Measurements from ENCODE around the gene ASH1L. TPM values are rescaled to one million over a fixed set of nuclear protein-coding genes. Genes with fewer than 3 reads are reported as not detected.
"Not testable (repeated sequence)": the region's sequence is repeated elsewhere in the genome, so short reads cannot be mapped to it uniquely, and the experiment has no call there.

The ASH1L gene, protein sequence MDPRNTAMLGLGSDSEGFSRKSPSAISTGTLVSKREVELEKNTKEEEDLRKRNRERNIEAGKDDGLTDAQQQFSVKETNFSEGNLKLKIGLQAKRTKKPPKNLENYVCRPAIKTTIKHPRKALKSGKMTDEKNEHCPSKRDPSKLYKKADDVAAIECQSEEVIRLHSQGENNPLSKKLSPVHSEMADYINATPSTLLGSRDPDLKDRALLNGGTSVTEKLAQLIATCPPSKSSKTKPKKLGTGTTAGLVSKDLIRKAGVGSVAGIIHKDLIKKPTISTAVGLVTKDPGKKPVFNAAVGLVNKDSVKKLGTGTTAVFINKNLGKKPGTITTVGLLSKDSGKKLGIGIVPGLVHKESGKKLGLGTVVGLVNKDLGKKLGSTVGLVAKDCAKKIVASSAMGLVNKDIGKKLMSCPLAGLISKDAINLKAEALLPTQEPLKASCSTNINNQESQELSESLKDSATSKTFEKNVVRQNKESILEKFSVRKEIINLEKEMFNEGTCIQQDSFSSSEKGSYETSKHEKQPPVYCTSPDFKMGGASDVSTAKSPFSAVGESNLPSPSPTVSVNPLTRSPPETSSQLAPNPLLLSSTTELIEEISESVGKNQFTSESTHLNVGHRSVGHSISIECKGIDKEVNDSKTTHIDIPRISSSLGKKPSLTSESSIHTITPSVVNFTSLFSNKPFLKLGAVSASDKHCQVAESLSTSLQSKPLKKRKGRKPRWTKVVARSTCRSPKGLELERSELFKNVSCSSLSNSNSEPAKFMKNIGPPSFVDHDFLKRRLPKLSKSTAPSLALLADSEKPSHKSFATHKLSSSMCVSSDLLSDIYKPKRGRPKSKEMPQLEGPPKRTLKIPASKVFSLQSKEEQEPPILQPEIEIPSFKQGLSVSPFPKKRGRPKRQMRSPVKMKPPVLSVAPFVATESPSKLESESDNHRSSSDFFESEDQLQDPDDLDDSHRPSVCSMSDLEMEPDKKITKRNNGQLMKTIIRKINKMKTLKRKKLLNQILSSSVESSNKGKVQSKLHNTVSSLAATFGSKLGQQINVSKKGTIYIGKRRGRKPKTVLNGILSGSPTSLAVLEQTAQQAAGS (N-terminal part only)
- polyA plus RNA-seq (2013, experiment 1 of 2; ENCODE audit: insufficient read length), result 15.2 TPM
- polyA plus RNA-seq (2013, experiment 2 of 2; ENCODE audit: insufficient read length), result 14.1 TPM

DNA sequence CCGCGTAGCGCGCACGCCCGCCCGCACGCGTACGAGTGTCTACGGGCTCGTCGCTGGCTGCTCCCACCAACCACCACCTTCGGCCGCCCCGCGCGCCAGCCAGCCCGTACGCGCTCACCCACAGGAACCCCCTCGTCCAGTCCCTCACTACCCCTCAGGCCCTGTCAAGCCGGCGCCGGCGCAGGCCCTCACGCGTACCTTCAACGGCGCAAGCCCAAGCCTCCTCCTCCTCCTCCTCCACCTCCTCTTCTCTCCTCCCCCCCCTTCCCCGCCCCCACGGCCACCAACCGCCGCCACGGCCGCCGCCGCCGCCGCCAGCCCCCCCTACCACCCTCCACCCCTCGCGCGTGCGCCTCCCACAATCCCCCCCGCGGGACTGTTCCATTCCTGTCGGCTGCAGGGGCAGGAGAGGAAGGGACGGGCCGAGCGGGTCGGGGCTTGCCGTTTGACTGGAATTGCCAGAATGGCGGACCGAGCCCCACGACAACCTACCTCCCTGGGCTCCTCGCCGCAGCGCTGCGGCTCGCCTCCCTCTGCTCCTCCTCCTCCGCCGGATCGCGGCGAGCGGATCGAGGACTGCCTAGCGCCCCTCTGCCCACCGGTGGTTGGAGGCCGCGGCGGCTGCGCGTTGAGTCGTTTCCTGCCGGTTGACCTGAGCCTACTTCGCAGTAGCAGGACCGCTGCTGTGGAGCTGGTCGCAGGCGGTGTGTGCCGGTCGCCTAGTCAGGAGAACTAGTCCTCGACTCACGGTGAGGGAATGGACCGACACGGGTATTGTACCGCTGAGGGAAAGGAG lies at the start of gene ASH1L:
TSS of gene ASH1L (minus strand) at position 223 of the 796 bp plus-strand sequence. CDS start 41,284 bp downstream, outside the sequence.
- peak; percentile 95 for DNase-seq

DNA sequence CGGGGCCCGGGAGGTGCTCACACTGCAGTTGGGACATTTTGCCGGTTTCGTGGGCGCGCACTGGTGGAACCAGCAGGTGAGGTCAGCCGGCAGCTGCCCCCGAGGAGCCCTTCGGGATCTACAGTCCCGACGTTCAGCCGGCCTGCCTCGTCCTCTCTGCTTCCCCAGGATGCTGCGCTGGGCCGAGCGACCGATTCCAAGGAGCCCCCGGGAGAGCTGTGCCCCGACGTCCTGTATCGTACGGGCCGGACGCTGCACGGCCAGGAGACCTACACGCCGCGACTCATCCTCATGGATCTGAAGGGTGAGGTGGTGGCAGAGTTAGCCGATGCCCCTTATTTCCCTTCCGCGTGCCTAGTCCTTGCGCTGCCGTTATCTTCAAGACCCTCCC lies 47.6 kb upstream of the ASH1L start:
- not testable (repeated sequence) for DNase-seq

DNA sequence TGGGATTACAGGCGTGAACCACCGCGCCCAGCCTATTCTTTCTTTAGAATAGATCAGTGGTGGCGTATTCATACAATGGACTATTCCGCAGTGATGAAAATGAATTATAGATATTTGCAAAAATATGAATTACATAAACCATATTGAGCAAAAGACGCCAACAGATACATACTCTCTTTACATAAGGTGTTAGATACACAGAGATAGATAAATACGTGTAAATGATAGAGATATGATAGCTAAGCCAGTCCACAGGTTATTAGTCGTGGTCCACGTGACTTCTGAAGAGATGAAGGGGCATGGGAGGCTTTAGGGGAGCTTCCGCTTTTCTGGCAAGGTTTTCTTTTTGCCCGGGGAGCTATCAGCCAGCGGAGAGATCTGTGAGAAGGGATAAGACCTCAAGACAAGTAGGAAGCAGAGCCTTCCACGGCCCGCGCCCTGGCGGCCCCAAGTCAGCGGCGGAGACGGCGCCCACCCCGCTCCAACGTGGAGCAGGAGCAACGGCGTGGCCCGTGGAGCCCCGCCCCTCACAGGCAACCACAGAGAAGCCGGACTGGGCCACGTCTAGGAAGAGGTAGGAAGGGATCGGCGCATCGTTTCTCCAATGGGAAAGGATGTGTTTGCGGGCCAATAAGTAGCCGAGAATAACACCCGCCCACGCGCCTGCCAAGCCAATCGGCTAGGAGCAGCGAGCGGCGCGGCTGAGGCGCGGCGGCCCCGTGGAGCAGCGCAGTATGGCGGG lies 47.1 kb upstream of the ASH1L start, which contains the start of gene MSTO1:
TSS of gene MSTO1 (plus strand) at position 704 of the 742 bp plus-strand sequence. CDS start at position 735, 31 bp downstream.
- peak; percentile 98 for DNase-seq

DNA sequence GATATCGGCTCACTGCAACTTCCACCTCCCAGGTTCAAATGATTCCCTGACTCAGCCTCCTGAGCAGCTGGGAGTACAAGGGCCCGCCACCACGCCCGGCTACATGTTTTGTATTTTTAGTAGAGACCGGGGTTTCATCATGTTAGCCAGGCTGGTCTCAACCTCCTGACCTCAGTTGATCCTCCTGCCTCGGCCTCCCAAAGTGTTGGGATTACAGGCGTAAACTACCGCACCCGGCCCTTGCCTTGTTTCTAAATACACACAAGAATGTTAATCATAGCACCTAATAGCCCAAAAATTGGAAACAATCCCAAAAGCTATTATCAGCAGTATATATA lies 46.3 kb upstream of the ASH1L start:
- no peak for DNase-seq

DNA sequence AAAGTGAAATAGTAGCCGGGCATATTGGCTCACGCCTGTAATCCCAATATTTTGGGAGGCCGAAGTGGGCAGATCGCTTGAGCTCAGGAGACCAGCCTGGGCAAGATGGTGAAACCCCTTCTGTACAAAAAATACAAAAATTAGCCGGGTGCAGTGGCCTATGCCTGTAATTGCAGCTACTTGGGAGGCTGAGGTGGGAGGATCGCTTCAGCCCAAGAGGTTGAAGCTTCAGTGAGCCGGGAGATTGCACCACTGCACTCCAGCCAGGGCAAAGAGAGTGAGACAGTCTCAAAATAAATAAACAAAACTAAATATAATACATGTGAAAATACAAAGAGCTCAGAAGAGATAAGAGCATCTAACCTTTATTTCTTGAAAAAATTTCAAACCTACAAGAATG lies 45.1 kb upstream of the ASH1L start:
- DNase-seq, result no peak

DNA sequence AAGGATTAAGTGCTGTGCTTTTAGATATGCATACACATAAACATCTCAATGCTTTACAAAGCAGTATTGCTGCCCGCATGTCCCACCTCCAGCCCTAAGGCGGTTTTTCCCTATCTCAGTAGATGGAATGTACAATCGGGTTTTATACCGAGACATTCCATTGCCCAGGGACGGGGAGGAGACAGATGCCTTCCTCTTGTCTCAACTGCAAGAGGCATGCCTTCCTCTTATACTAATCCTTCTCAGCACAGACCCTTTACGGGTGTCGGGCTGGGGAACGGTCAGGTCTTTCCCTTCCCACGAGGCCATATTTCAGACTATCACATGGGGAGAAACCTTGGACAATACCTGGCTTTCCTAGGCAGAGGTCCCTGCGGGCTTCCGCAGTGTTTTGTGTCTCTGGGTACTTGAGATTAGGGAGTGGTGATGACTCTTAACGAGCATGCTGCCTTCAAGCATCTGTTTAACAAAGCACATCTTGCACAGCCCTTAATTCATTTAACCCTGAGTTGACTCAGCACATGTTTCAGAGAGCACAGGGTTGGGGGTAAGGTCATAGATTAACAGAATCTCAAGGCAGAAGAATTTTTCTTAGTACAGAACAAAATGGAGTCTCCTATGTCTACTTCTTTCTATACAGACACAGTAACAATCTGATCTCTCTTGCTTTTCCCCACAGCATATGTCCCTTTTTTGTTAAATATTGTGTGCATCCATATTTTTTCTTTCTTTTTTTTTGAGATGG lies 37.4 kb upstream of the ASH1L start:
- not testable (repeated sequence) for DNase-seq

DNA sequence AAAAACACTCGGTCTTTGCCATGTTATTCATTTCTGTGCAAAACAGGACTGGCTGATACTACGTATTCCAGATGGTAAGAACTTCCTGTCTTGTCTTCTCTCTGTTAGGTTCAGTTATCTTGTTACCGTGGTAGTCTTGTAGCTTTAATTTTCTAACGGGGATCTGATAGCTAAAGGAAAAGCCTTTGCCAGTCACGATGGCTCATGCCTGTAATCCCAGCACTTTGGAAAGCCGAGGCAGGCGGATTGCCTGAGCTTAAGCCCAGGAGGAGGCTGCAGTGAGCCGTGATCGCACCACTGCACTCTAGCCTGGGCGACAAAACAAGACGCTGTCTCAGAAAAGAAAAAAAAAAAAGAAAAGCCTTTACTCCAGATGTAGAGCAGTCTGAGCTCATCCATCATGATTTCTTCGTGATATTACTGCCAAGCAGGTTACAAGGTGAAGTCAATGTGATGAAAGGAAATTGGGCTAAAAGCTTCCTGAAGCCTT lies 36.3 kb upstream of the ASH1L start:
- peak; percentile 42 for DNase-seq

DNA sequence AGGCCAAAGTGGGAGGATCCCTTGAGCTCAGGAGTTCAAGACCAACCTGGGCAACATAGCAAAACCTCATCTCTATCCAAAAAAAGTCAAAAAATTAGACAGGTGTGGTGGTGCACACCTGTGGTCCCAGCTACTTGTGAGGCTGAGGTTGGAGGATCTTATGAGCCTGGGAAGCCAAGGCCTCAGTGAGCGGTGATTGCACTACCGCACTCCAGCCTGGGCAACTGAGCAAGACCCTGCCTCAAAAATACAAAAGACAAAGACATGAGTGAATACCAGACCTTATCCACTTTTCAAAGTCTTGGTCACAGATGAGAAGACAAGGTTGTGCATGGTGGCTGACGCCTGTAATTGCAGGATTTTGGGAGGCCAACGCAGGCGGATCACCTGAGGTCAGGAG lies 34.3 kb upstream of the ASH1L start:
- no peak for DNase-seq

DNA sequence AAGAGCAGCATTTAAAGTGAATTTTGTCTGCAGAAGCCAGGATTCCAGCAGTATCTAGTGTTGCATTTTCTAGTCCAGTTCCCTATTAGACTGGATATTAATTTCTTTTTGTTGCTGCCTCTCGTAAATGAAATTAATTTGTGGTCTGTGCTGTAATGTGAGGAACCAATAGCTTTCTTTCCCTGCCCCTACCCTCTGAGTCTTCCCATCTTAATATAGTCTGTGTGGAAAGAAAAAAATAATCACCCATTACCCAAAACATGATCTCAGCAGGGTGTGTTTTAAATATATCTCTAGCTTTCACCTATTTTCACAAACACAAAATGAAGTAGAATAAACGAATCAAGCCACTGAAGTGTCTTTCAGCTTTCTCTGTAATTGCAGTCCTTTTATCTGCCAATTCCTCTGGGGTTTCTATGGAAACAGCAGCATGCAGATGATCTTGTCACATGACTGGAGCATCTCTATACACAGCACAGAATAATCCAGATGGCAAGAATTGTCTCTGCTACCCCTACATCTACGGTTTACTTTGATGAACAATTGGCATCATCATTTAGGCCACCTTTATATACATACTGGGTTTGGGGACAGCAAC lies 33.4 kb upstream of the ASH1L start:
- not testable (repeated sequence) for DNase-seq

DNA sequence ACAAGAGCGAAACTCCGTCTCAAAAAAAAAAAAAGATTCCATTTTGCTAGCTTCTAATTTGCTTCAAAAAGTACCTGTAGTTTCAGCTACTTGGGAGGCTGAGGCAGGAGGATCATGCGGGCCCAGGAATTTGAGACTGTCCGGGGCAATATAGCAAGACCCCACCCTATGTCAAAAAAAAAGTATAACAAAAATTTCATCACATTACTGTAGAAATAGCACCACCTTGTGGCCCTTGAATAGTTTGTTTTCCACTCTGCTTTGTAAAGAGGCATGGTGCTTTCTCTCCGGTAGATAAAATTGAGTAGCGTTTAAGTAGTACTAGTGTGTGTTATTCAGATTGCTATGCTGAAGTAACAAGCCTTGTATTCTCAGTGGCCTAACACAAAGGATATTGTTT lies 29.2 kb upstream of the ASH1L start:
- peak; percentile 54 for DNase-seq

DNA sequence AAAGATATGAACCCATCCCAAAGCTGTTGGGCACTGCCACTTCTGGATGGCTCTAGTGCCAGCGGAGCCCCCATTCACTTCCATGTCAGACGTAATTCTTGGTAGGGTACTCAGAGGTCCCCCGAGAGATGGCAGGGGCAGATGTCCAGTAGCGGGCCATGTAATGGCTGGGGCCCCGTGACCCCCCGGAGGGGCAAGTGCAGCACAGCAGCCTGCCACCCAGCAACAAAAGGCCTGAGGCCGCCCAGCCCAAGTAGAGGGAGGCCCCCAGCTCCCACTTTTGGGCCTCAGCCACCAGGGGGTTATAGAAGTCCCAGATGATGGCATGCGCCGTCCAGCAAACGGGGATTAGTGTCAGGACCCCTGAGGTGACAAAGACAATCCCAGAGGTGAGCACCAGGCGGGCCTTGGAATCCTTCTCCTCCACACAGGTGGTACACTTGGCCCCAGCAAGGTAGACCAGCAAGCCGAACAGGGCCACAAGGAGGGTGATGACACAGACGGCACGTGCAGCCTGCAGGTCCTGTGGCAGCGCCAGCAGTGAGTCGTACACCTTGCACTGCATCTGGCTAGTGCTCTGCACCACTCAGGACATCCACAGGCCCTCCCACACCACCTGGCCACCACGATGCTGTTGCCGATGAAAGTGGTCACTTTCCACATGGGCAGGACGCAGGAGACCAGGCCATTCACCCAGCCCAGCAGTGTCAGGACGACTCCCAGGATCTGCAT lies 28.1 kb upstream of the ASH1L start:
- DNase-seq, result not testable (repeated sequence)

DNA sequence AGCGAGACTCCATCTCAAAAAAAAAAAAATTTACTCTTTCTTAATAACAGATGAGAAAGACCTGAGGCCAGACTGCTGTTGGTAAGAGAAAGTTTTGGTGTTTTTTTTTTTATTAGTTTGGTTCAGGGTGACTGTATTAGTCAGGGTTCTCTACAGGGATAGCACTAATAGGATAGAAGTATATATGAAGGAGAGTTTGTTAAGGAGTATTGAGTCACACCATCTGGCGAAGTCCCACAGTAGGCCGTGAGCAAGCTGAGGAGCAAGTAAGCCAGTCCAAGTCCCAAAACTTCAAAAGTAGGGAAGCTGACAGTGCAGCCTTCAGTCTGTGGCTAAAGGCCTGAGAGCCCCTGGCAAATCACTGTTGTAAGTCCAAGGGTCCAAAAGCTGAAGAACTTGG lies 26.7 kb upstream of the ASH1L start:
- DNase-seq, result not testable (repeated sequence)

DNA sequence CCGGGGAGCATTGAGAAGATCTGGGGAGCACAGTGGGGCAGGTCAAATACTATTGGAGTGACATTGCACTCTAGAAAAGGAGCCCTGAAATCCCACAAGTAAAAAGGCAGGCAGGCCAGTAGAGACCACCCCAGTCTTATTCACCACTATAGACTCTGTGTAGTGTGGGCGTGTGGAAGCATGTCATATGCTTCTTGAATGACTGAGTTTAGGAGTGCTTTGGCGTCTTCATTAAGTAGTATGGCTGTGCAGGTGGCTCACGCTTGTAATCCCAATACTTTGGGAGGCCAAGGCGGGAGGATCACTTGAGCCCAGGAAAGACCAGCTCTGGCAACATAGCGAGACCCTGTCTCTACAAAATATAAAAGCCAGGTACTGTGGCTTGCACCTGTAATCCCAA lies 21.2 kb upstream of the ASH1L start:
- not testable (repeated sequence) for DNase-seq

DNA sequence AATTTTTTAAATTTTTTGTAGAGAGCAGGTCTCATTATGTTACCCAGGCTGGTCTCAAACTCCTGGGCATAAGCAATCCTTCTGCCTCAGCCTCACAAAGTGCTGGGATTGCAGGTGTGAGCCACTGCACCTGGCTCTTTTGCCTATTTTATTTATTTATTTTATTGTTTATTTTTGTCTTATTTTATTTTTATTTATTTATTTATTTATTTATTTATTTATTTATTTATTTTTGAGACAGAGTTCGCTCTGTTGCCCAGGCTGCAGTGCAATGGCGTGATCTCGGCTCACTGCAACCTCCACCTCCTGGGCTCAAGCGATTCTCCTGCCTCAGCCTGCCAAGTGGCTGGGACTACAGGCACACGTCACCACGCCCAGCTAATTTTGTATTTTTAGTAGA lies 13.0 kb upstream of the ASH1L start:
- not testable (repeated sequence) for DNase-seq

DNA sequence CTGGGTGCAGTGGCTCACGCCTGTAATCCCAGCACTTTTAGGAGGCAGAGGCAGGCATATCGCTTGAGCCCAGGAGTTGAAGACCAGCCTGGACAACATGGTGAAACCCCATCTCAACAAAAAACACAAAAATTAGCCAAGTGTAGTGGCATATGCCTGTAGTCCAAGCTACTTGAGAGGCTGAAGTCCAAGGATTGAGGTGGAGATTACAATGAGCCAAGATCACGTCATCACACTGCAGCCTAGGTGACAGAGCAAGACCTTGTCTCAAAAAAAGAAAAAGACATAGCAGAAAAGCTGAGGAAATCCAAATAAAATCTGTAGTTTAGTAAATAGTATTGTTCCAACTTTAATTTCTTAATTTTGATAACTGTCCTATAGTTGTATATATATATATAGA lies 11.5 kb upstream of the ASH1L start:
- DNase-seq, result no peak

DNA sequence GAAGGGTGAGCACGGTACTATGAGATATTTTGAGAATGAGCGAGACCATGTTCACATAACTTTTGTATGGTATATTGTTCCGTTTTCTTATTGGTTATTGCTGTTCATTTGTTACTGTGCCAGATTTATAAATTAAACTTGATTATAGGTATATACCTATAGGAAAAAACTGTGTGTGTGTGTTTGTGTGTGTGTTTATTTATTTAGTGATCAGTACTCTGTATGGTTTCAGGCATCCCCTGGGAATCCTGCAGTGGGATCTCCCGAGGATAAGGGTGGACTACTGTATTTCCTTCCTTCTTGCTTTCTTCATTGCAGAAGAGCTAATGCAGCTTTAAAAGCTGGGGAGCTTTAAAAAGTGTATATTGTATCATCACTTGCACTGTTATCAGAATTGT lies 8.0 kb upstream of the ASH1L start:
- no peak for DNase-seq

DNA sequence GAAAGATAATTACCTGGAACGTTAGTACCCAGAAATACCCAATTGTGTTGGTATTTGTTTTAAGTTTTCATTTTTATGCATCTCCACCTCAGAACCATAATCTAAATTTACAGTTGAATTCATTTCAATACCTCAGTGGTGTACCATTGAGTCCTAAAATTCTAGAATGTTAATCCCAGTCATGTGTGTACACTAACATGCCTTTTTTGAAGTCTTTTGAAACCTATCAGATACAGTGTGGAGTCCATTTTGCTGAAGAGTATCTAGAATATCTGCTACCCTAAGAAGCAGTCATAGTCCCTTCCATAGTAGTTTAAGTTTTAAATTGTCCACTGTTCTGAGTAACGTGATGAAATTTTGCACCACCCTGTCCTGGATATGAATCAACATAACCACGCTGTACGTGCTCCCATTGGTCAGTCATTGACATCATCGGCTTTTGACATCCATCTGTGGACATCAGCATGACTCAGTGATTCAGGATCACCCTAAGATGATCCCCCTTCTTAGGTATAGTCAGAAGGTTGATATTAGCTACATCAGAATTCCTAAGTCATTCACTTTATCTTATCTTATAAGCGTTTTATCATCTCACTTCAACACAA lies 7.5 kb upstream of the ASH1L start:
- no peak for DNase-seq

DNA sequence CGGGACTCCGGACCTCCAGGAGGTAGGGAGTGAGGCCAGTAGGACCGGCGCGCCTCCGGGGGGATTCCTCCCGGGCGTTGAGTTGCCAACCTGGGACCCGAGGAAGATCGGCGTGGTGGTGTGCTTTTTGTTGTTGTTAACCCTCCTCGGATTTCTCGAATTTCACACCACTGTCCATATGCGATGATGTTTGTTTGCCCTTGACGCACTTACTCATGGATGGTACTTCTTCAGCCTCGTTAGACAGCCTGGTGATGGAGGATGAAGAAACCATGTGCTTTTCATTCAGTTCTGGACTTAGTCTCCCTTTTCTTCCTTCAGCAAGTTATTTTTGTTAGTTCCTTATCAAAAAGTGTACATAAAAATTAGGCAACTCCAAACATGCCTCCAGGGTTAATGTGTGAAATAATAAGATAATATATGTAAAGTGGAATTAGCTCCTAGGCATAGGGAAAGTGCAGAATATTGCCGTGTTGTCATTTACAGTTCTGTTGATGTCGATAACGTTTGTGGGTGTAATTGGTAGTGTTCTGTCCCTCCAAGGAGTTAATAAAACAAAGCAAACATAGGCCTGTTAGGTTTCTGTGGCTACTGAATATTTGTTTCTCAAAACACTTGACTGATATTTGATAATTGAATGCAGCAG lies 897 bp upstream of the ASH1L start:
- DNase-seq, result not testable (repeated sequence)
